ENCODE measurements around the gene FAT1.

FAT1 gene

GRCh38 chr4:186551849-186552248 is 171.8 kb downstream of the FAT1 start:
- no peak for DNase-seq (ENCODE audit: low read depth)
- TF ChIP-seq CTCF (conservative IDR thresholded peaks at IDR 0.05; ENCODE audit: low read depth, low read length) = no peak
- no peak overlapping the region for H3K4me3 ChIP-seq (ENCODE audit: low read depth, low read length)

- H3K4me3 ChIP-seq (ENCODE audit: low read depth, low read length) = no peak overlapping the region
- TF ChIP-seq CTCF (conservative IDR thresholded peaks at IDR 0.05; ENCODE audit: low read depth, low read length) = no peak
- DNase-seq (ENCODE audit: low read depth) = no peak
Measured at GRCh38 chr4:186545436-186545835, 178.2 kb downstream of the FAT1 start.

GRCh38 chr4:186543206-186543605 is 180.4 kb downstream of the FAT1 start:
- H3K4me3 ChIP-seq (ENCODE audit: low read depth, low read length) = no peak overlapping the region
- no peak for DNase-seq (ENCODE audit: low read depth)
- no peak for TF ChIP-seq CTCF (conservative IDR thresholded peaks at IDR 0.05; ENCODE audit: low read depth, low read length)

- TF ChIP-seq CTCF (conservative IDR thresholded peaks at IDR 0.05; ENCODE audit: low read depth, low read length) = no peak
- no peak for DNase-seq (ENCODE audit: low read depth)
- H3K4me3 ChIP-seq (ENCODE audit: low read depth, low read length) = no peak overlapping the region
Measured at GRCh38 chr4:186541801-186542200, 181.9 kb downstream of the FAT1 start.

GRCh38 chr4:186537843-186538521 is 185.7 kb downstream of the FAT1 start:
- no peak overlapping the region for H3K4me3 ChIP-seq (ENCODE audit: low read depth, low read length)
- no peak for TF ChIP-seq CTCF (conservative IDR thresholded peaks at IDR 0.05; ENCODE audit: low read depth, low read length)

More at GRCh38 chr4:186537843-186538521, 185.7 kb downstream of the FAT1 start:
- no peak for DNase-seq (ENCODE audit: low read depth)

Measured in choroid plexus epithelial cell (primary cell).